ENCODE measurements around the gene WDR20.
"Not testable (repeated sequence)": the region's sequence is repeated elsewhere in the genome, so short reads cannot be mapped to it uniquely, and the experiment has no call there.

DNA sequence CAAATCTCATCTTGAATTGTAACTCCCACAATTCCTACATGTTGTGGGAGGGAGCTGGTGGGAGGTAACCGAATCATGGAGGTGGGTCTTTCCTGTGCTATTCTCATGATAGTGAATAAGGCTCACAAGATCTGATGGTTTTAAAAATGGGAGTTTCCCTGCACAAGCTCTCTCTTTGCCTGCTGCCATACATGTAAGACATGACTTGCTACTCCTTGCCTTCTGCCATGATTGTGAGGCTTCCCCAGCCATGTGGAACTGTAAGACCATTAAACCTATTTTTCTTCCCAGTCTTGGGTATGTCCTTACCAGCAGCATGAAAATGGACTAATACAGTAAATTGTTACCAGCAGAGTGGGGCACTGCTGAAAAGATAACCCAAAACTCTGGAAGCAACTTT is 30.4 kb upstream of the WDR20 start:
- TF ChIP-seq CTCF (IDR thresholded peaks at IDR 0.05; ENCODE audit: low read length); EZH2 (optimal IDR thresholded peaks at IDR 0.05; ENCODE audit: low read depth, low read length): not testable (repeated sequence)

All from MM.1S (cell line).